Ecto neural progenitor cell (in vitro differentiated cells): ENCODE results near the gene SGSH.
"Not testable (repeated sequence)": the region's sequence is repeated elsewhere in the genome, so short reads cannot be mapped to it uniquely, and the experiment has no call there.

Experiments used
- DNase-seq: peaks from one replicate; pipeline ENCODE4 v3.0.0-alpha.2; 2018; ENCODE audit warnings: low spot score

The SGSH gene

GRCh38 chr17:80220054-80220735, at the start of gene SGSH, which contains the start of gene SLC26A11:
TSS of gene SGSH (minus strand) at chr17:80220333. CDS start at chr17:80220313, 20 bp downstream.
TSS of gene SLC26A11 (plus strand) at chr17:80220427. CDS start at chr17:80221561, 1,134 bp downstream.
- peak; percentile 98 for DNase-seq

- DNase-seq = no peak
Measured at GRCh38 chr17:80269405-80269807, 49.3 kb upstream of the SGSH start.

- DNase-seq = no peak
Measured at GRCh38 chr17:80268427-80268826, 48.3 kb upstream of the SGSH start.

DNA sequence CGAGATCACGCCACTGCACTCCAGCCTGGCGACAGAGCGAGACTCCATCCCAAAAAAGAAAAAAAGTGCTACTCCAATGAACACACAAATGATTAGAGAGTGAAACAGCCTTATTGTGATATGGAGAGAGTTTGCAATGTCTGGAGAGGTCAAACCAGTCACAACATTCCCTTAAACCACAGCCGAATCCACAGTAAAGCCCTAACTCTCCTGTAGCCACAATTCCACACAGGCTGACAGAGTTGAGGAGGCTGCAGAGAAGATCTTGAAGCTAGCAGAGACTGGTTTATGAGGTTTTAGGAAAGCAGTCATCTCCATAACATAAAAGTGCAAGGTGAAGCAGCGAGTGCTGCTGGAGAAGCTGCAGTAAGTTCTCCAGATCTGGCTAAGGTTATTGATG, 47.3 kb upstream of the SGSH start:
- DNase-seq = no peak

DNA sequence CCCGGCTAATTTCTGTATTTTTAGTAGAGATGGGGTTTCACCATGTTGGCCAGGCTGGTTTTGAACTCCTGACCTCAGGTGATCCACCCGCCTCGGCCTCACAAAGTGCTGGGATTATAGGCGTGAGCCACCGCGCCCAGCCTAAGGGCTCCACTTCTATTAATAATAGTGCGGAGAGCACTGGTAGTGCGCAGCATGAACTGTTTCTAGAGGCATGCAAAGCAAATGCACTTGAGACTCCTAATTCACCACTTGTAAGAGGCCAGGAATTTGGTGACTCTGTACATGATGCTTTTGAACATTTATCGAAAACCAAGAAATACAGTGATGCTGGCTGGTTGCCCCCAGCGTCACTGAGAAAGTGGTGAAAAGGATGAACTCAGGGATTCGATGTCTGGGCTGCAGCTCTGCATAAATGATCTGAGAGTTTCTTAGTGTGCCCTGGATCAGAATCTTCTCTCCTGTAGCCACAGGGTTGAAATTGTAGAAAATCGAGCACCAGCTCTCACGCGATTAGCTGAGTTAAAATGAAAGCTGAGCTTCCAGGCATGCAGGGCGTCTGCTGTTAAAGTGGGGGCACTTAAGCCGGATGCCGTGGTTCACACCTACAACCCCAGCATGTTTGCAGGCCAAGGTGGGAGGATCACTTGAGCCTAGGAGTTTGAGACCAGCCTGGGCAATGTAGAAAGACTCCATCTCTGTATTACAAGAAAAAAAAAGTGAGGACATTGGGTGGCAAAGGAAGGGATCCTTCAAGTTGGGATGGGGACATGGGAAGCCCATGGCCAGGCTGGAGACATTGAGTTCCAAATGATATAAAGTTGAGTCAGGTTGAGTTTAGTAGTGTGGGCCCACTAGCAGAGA, 45.3 kb upstream of the SGSH start:
- DNase-seq = no peak

- DNase-seq = no peak
Measured at GRCh38 chr17:80264205-80265075, 44.3 kb upstream of the SGSH start.

GRCh38 chr17:80263253-80264204, 43.4 kb upstream of the SGSH start:
- DNase-seq = peak; percentile 54

DNA sequence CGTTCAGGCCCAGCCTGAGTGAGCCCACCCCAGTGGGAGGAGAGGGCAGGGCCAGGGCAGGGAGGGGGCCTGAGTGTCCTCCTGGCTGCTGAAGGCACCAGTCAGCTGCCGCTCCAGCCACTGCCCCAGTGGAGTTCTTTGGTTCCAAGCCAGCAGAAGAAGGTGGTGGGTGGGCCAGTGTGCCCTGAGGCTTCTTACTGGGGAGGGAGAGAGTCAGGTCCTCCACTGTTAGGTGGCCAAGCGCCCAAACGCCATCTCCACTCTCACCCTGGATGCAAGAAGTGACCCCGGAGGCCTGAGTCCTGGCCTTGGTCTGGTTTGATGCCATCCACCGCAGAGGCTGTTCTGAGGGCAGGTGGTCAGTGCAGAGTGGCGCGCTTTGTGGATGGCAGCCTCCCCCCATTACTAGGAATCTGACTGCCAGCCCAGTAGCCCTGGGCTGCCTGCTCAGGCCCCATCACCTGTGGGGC, 42.7 kb upstream of the SGSH start:
- peak; percentile 57 for DNase-seq

DNA sequence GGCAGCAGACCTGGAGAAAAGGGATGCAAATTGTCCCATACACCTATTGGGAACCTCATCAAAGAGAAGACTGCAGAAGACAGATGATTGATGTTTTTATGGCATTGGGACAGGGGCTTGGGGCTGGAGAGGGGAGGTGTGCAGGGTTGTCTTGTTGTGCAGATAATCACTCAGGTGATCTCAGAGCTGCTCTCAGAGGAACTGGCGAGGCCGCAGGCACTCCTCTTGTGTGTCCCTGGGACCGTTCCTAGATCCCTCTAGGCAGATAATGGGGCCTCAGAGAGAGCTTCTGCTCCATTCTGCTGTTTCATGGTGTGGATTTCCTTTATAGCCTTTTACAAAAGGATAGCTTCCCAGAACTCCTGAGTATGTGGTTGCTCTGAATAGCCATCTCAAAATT, 42.2 kb upstream of the SGSH start:
- no peak for DNase-seq

DNA sequence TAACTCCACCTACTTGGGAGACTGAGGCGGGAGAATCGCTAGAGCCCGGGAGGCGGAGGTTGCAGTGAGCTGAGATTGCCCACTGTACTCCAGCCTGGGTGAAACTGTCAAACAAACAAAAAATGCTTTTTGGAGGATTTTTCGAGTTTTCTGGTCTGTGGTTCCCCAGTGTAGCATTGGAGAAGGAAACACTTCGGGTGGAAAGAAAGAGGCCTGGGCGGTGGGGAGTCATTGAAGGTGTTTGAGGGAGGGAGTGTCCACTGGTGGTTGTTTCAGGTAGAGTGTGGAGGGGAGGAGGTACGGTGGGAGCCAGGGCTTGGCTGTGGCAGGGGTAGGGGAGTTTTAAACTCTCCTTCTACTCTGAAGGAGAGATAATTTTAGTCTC, 41.8 kb upstream of the SGSH start:
- DNase-seq = no peak

- peak; percentile 87 for DNase-seq
Measured at GRCh38 chr17:80261159-80261894, 41.2 kb upstream of the SGSH start.

DNA sequence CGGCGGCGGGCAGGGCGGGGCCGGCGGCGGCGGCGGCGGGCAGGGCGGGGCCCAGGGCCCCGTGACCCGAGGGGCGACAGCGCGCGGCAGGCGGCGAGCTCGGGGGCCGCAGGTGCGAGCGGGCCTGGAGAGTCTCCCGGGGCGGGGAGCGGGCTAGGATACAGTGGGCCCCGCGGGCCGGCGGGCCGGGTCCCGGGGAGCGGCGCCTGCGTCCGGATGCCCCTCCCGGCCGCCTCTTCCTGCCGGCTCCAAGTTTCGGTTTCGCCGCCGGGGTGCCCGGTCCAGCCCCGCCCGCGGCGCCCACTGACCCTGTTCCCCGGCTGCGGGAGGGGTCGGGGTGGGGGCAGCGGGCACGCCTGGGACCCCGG, 40.6 kb upstream of the SGSH start, which contains the start of gene RNF213:
Gene RNF213 (plus strand): TSS at position 62 of the 368 bp plus-strand sequence. CDS start 2,830 bp downstream, outside the sequence.
- DNase-seq = peak; percentile 83

GRCh38 chr17:80260069-80260535, 40.0 kb upstream of the SGSH start:
- peak; percentile 90 for DNase-seq

DNA sequence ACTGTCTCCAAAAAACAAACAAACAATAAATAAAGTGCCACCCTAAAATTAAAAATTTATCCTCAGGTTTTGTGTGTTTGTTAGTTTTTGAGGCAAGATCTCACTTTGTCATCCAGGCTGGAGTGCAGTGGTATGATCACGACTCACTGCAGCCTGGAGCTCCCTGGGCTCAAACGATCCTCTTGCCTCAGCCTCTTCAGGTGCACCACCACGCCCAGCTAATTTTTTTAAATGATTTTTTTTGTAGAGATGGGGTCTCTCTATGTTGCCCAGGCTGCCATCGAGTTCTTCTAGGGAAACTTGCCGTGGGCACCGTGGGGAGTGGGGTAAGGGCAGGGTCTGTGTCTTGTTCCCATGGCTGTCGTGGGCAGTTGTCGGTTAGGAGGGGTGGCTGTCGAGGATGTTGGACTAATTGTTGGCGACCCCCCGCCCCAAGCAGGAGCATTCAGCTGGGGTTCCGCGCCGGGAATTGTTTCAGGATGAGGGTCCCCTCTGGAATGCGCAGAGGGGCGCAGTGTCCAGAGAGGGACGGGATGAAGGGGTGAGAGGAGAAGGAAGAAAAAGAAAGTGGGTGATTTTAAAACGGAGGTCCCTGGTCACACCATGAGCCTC, 39.4 kb upstream of the SGSH start:
- no peak for DNase-seq

GRCh38 chr17:80258296-80258695, 38.2 kb upstream of the SGSH start:
- DNase-seq = not testable (repeated sequence)

DNA sequence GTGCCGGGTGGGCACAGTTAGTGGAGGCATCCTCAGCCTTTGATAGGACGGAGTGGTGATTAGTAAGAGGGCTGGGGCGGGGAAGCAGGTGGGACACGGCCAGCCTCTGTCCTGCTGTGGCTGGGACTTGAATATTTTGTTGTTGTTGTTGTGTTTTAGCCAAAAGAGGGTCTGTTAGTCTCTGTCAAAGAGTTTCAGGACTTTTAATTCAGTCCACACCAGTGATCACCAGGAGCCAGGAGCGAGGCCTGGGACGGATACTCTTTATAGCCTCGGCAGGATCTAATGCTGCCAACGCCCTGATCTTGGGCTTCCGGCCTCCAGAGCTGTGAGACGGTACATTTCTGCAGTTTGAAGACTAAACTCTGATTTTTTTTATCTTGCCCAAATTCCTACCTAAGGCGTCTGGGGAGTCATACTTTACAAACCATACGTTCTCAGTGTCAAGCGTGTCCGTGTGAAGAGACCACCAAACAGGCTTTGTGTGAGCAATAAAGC, 37.6 kb upstream of the SGSH start:
- DNase-seq = no peak

- DNase-seq = no peak
Measured at GRCh38 chr17:80256034-80256350, 35.9 kb upstream of the SGSH start.

DNA sequence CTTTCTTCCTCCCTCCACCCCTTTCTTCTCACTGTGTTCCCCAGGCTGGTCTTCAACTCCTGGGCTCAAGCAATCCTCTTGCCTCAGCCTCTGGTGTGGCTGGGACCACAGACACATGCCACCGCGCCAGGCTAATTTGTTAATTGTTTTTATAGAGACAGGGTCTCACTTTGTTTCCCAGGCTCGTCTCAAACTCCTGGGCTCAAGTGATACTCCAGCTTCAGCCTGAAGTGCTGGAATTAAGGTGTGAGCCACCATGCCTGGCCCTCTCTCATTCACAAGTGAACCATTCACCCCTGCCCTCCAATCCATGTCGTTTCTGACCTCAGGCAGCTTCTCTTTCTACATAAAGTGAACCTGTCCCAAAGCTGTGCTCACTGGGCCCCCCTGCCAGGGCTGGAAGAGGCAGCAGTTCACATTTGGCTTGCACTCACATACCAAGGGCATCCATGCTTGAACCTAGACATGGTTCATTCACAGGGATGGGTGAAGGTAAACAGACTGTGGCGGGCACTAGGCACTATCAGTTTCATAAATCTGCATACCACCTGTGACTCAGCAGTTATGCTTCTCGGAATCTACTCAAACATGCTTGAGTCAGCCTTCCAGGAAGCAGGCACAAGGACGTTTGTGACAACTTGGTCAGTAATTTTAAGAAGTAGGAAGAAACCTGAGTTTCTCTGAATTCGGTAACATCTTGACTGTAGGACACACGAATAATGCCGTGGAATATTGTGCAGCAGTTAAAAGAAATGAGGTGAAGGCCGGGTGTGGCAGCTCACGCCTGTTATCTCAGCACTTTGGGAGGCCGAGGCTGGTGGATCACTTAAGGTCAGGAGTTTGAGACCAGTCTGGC, 34.5 kb upstream of the SGSH start:
- no peak for DNase-seq
